GM21723 (cell line): Measurements from ENCODE around the gene ARID1B.
A peak's percentile ranks its signal among the peaks of the same experiment; 100 is the strongest.
"Not testable (repeated sequence)": the region's sequence is repeated elsewhere in the genome, so short reads cannot be mapped to it uniquely, and the experiment has no call there.

Experiments
- ATAC-seq: cut with Tn5 transposase; IDR thresholded peaks from one replicate; pipeline ENCODE4 v1.9.1; 2021; ENCODE audit warnings: mild to moderate bottlenecking, moderate library complexity; ENCODE audit not compliant: unreplicated experiment

Gene ARID1B

DNA sequence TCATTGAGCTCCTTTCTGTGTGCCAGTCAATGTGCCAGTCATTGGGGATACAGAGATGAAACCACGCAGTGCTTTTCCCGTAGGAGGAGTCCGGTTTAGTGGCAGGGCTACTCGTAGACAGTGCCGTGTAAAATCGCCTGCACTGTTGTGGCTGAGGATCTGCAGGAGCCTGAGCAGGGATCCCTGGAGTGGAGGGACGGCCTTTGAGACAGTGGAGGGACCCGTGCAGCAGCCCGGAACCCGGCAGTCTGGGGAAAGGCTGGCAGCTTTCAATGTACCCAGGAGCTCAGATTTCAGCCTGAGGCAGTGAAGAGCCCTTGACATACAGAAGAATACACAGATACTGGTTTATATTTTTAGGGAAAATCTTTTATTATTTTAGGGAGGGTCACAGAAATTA, 203.3 kb downstream of the ARID1B start:
- ATAC-seq, result no peak

DNA sequence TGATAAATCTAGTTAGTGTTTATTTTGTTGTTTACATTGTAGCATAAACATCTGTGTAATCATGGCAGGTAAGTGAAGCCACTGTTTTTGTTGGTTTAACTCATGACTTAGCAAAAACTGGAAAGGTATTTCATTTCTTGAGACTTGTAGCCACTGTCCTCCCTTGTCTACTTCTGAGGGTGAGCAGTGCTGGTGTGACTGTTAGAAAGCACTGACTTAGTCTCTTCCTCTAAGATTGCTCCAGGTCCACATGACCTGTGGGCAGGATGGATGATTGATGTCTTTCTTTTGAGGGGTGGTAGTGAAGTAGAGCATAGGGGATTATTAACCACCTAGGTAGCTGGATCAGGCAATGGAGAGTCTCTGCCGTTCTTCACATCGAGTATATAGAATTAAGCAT, 203.8 kb downstream of the ARID1B start:
- no peak for ATAC-seq

DNA sequence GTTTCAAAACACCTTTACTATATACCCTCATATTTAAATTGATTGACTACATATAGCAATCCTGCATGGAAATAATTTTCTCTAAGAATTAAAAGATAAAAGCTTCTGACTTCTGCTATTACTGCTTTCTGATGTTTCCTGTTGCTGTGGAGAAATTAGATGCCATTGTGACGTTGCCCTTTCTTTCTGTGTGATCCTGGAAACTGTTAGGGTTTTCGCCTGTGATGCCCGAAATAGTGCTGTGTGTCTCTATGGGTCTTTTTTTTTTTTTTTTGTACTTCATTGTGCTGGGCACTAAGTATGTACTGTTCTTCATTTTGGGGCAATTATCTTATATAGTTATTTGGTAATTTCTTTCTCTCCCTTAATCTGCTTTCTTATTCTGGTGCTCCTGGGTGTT, 205.0 kb downstream of the ARID1B start:
- no peak for ATAC-seq

DNA sequence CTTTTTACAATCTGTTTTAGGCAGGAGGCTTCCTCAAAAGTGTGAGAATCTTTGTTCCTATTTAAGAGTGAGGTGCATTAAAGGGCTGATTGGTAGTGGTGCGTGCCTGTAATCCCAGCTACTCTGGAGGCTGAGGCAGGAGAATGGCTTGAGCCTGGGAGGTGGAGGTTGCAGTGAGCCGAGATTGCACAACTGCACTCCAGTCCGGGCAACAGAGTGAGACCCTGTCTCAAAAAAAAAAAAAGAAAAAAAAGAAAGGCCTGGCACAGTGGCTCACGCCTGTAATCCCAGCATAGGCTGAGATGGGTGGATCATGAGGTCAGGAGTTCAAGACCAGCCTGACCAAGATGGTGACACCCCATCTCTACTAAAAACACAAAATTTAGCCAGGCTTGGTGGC, 205.7 kb downstream of the ARID1B start:
- ATAC-seq, result not testable (repeated sequence)

DNA sequence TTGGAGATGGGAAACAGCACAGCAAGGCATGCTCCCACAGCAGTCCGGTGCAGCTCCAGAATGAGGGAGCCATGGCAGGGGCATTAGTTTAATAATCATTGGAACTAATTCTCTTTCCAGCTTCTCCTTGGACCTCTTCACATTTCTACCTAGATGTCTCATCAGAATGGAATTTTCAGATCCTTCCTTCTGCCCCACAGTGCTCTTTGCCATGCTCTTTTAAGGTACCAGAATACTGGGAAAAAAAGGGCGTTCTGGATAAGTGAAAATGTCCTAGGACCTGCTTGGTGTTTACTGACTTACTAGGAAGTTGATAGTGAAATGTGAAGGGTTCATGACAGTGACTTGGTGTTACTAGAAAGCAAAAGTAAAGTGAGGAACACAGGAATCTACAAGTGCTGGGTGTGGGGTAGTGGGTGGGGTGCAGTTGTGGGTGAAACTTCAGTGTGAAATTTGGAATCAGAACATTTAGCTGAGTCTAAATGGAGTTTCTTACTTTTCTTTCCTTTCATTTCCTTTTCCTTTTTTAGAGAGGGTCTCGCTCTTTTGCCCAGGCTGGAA, 207.1 kb downstream of the ARID1B start:
- peak; percentile 47 for ATAC-seq

DNA sequence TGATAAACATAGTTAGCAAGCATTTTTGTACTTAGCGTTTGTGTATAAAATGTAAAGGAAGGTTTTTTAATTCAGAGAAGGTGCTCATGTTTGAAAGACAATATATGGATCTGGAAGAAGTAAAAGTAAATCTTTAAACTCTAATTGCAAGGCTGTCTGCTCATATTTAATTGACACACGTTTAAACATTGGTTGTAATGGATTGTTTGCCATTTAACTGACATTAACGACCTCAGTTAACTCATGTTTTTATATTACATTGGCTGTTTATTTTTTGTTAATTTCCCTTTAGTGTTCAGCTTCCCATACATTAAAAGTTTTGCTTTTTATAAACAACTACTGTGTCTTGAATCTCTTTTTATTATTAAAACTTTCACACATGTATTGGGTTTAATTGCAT, 208.1 kb downstream of the ARID1B start:
- ATAC-seq, result no peak

DNA sequence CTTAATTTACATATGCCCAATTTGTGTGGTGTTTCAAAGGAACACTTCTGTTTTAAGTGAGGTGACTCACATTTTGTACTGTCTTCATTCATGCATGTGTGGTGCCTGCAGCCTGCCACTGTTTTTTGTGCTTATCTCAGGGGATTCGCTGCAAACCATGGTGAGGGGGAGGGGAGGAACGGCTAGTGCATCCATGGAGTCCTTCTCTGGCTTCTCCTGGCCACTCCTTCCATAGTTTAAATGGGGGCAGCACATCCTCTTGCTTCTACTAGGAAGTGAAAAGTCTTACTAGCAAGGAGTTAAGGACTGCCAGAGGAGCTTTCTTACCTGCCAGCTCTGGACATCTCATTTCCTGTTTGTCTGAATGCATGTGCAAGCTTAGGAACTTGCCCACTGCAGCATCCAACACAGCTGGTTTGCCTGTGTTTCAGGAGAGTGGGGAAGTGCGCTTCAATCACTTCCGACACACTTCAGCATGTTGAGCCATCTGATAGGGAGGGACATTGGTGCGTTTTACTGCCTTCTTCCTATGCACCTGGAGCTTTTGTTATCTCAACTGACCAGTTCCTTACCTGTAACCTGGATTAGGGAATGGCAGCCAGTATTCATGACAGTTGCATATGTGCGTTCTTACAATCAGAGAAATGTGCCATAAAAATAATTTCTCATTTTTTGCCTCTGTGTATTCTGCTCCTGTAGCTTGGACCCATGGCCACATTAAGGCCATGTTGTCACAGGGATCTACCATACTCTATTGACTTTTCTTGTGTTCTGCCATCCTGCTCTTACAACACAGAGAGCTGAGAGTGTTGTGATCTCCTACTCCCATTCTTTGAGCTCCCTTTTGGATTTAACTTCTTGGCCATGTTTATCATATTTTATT, 211.3 kb downstream of the ARID1B start:
- ATAC-seq, result peak; percentile 72

DNA sequence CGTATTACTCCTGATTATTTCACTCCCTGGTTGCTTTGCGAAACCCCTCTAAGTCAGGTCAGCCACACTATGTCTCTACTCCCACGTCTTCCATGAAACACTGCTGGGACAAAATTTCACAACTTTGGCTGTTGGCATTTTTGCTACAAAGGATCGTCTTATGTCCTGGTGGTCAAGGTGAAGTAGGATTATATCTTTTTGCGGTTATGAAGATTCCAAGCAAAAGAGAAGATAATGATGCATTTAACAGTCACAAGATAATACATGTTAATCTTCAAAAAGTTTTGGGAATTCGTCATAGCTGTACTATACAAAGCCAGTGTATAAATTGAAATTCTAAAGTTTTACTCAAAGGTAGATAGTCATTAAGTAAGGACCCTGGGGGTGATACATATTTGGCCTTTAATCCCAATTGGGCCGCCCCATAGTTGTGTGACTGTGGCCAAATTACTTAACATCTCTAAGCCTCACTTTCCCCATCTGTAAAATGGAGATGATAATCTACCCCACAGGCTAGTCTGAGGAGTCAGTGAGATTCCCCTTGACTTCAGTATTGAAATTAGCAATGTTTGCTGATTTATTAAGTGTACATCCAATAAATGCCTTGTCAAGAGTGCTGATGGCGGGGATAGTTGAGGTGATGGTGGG, 212.1 kb downstream of the ARID1B start:
- no peak for ATAC-seq

DNA sequence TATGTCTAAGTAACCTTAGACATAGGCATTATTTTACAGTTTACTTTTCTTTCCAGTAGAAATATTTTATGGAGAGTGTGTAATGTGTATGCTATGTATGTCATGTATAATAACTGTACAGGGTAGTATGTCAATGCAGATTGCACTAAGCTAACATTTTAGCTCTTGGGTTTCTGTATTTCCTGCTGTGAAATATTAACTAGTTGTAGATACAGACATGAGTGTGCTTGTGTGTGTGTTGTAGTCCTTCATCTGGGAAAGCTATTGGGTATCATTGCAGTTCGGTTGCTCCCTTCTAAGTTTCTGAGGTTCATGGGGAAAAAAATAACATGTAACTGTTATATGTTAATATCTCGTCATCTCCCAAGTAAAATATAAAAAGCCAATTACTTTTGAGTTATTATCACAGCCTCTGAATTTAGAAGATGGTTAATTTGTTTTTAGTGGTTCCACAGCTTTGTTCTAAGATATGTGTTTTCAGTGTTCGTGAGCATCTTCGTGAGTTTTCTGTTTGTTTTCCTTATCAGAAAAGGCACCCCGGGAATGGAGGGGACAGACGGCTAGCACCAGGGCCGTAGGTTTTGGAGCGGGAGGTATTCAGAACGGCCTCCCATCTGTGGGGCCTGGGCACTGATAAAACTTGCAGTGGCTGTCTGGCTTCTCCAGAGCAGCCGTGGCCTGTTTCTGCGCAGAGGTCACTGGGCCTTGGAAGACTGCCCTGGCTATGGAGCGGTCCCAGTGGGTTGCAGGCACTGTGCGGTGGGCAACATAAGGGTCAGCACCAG, 215.0 kb downstream of the ARID1B start:
- ATAC-seq, result no peak

DNA sequence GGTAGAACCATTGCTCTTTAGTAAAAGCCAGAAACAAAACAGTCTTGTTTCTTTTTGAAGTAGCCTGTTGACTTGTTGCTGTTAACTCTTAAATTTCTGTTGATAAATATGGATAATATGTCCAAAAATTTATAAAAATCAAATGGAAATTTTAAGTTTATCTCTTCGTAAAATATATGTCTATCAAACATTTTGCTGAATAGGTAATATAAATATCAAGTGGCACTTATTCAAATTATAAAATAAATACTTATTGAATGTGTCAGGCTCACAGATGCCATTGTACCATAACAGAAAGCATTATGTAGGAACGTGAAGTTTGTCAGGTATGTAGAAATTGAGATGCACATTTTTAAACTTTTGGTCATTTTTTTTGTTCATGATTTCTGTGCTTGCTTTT, 216.5 kb downstream of the ARID1B start:
- no peak for ATAC-seq

DNA sequence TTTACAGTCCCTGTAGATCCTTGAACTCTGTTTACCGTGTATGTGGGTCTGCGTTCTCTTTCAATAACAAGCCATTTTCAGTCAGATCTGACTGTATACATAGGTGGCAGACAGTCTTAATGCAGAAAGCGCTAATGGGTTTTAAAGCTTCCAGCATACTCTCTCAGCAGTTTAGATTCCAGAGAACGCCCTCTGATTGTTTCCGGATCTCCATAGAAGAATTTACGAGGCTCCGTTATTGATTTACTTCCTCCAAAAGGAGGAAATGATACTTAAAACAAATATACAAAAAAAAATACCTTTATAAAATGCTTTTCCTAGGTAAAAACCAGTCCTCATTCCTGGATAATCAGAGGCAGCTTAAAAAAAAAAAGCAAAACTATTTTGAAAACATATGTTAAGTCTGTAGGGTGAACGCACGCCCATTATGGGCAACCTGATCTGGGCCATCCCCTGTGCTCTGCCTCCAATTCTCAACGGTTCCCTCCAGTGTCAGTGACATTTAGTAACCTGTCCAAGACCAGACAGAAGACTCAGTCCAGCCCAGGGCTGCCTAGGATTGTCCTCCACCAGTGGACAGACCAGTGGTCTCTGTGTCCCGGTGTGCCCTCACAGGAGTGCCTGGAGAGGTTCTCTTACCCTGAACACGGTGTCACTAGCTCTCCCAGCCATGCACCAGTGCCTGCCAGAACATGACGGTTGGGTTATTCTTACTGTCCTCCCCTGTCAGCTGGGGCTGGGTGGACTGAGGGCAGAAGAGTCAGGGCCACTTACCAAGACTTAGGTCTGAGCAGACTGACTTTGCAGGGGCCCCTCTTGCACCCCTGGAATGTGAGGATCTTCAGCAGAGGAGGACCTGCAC, 217.3 kb downstream of the ARID1B start:
- no peak for ATAC-seq

DNA sequence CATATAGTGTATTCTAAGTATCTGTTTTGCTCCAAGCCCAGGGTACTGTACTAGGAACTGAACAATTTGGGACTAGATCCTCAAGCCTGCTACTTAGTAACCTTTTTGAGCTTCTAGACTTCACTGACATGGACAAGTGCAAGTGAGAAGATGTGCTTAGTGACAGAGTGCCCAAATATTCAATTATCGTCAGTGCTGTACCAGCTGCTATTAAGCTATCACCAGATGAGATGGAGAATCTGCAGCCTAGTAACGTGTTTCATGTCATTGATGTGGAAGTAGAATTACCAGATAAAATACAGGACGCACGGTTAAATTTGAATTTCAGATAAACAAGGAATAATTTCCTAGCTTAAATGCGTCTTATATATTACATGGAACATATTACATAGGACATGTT, 218.3 kb downstream of the ARID1B start:
- ATAC-seq, result no peak

DNA sequence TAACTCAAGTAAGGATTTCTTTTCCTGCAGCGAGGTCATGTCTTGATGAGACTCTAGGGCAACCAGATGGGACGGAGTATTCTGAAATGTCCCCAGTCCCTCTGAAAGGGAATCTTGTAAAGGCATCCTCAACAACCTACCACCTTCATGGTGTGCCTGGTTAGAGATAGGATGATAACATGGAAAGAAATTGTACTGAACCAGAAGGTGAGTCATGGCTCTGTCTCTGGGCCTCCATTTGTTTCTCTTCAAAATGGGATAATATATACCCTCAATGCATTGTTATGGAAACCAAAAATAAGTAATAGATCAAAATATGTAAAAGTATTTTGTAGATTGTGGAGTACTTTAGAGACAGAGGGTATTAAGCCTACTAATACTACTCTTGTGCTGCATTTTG, 219.1 kb downstream of the ARID1B start:
- no peak for ATAC-seq

DNA sequence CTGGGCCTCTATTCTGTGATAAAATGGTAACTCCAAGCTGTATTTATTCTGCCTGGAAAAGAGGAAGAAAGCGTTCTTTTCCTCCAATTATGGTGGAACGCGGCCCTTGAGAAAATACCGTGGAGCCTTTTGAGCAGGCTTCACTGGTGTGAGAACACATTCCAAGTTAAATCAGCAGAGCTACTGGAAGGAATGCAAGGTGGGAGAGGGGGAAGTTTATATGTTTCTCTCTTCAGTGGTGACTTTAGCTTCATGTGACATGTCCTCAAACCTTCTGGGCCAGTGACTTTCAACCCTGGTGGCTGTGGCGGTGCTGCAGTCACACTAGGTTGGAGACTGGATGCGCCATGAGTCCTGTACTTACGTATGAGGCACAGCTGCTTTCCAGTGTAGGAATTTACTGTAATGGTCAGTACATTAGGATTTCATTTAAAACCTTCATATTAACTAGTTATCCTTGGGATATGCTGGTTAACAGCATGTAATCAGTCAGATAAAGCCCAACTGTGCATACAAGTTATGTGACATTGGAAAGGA, 221.7 kb downstream of the ARID1B start:
- ATAC-seq, result no peak

DNA sequence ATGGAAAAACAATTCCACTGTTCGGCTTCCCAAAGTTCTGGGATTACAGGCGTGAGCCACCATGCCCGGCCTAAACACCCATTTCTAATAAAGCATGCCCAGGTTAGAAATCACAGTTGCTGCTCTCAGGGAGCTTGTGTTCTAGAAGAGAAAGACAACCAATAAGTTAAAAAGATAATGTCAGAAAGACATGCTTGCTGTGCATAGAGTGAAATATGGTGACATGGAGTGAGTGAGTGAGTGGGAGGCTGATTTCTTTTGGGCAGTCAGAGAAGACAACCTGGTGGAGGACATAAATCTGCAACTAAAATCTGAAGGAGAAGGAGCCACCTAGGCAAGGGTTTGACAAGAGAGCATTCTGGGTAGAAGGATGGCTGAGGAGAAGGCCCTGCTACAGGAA, 222.6 kb downstream of the ARID1B start:
- no peak for ATAC-seq

DNA sequence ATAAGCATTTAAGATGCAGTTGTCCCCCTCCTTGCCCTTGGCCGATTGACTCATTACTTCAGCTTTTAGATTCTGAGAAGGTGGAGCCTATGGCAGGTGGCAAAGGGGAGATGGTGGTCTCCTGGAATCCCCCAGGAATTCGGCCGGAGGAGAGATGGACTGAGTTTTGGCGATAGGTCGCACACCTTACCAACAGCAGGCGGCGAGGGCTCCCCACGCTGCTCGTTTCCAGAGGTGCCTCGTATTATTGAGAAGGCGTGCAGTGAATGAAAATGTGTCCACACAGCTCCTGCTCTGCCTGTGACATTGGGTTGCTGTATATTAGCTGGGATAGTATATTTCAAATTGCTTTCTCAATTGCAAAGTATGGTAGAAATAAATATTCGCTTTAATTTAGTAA, 224.5 kb downstream of the ARID1B start:
- no peak for ATAC-seq

DNA sequence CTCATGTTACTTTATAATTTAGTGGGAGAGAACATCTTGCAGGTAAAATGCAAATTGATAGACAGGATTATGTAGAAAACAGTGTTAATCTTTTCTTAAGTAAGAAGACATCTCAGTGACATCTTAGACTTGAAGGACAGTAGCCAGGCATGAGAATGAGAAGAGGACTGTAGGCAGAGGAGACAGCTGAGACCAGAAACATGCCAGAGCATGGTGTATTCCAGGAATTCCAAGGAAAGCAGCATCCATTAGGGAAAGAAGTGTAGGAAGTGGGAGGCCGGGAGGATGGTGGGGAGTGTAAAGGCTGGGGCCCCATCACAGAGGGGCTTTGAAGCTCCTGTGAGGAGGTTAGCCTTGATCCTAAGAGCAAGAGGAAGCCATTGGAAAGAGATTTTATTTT, 225.6 kb downstream of the ARID1B start:
- ATAC-seq, result no peak

DNA sequence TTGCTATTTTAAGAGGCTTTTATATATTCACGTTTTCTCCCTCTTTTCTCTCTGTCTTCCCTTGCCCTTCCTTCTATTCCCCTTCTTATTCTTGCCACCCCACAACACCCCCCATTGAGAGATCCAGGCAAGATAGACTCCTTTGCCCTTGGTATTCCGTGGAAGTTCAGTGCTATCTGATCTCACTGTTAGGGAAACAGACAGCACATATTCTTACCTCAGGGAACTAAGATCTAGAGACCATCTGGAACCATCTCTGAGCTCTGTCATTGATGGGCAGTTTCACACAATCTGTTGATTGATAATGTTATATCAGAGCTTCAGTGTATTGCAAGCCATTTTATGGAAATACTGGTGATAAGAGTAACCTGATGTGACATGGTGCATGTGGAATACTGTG, 228.8 kb downstream of the ARID1B start:
- no peak for ATAC-seq

DNA sequence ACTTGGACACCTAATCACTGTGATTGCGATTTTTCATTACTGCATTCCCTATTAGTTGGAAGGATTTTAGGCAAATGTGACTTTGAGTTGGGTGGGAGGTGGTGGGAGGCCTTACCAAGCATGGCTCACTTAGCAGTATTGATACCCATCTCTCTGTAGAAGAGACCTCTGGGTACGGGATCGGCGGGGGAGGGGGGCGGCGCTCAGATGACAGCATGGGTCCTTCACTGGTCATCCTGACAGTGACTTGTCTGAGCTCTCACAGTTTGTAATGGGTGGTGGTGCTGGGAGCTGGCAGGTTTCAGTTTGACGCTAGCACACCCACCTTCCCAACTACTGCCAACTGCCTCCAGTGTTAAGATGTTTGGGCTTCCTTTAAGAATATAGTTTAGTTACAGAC, 231.4 kb downstream of the ARID1B start:
- ATAC-seq, result no peak

DNA sequence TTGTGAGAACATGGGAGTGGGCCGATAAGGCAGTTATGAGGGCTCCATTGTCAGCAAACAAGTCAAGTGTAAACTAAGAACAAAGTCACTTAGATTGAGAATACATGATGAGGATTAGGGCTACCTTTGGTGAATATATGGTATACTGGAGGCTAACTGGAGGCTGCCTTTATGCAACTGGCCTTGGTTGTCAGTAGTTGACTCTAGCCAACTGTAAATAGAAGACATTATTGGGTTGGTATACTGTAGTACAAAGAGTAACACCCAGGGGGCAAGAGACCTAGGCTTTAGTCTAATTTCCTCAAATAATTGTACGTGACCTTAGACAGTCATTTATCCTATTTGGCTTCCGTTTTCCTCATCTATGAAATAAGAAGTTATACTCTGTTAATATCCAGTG, 235.2 kb downstream of the ARID1B start:
- ATAC-seq, result no peak
